CD4-positive, alpha-beta memory T cell (primary cell): ENCODE measurements around the gene CBX5. TPM values are rescaled to one million over a fixed set of nuclear protein-coding genes. Genes with fewer than 3 reads are reported as not detected.
"Not testable (repeated sequence)": the region's sequence is repeated elsewhere in the genome, so short reads cannot be mapped to it uniquely, and the experiment has no call there.

Experiments used
- CTCF ChIA-PET: fragments of 350-600 bp; sonication (Branson Sonifier 250); formaldehyde crosslinking; loops from one replicate; lab custom pipeline; 2021; ENCODE audit warnings: inconsistent platforms; ENCODE audit not compliant: partially characterized antibody; lab: Charles Lee
- POLR2A ChIA-PET: fragments of 350-600 bp; sonication (Branson Sonifier 250); formaldehyde crosslinking; loops from one replicate; lab custom pipeline; 2021; ENCODE audit not compliant: partially characterized antibody; lab: Charles Lee
- DNase-seq, 5 donors: peaks; one replicate each; pipeline versions ENCODE4 v3.0.0 to v3.0.0-alpha.2; 2020 to 2022; ENCODE audit warnings: mixed read lengths in 1 of 5
- H3K27ac ChIP-seq: one replicate; pipeline ENCODE4 v1.7.0; 2013; ENCODE audit warnings: low read depth, low read length
- H3K27me3 ChIP-seq: 2 replicates; pipeline ENCODE4 v1.7.0; 2013; ENCODE audit warnings: mild to moderate bottlenecking, low read length, moderate library complexity; ENCODE audit not compliant: insufficient read depth
- H3K36me3 ChIP-seq: 2 replicates; pipeline ENCODE4 v1.7.0; 2013; ENCODE audit warnings: mild to moderate bottlenecking, low read length, moderate library complexity; ENCODE audit not compliant: insufficient read depth
- H3K4me1 ChIP-seq: 2 replicates; pipeline ENCODE4 v1.7.0; 2013; ENCODE audit warnings: mild to moderate bottlenecking, low read length, moderate library complexity; ENCODE audit not compliant: insufficient read depth
- H3K4me3 ChIP-seq, 2 donors: one replicate each; pipeline ENCODE4 v1.7.0; 2013; ENCODE audit warnings: low read length in 2 of 2, mild to moderate bottlenecking in 1 of 2
- H3K9me3 ChIP-seq, 2 donors: one replicate each; pipeline ENCODE4 v1.7.0; 2013; ENCODE audit warnings: low read length in 2 of 2, control low read depth in 1 of 2; ENCODE audit not compliant: control insufficient read depth in 1 of 2
- H3K27ac Mint-ChIP-seq, 7 donors: one replicate each; pipeline ENCODE4 v1.8.0; 2020 to 2021; ENCODE audit warnings: mixed read lengths in 7 of 7, mild to moderate bottlenecking in 6 of 7, inconsistent platforms in 3 of 7, moderate library complexity in 3 of 7
- H3K27me3 Mint-ChIP-seq, 2 donors: one replicate each; pipeline ENCODE4 v1.8.0; 2020 to 2021; ENCODE audit warnings: mixed read lengths in 2 of 2
- H3K36me3 Mint-ChIP-seq, 2 donors: one replicate each; pipeline ENCODE4 v1.8.0; 2020 to 2021; ENCODE audit warnings: mixed read lengths in 2 of 2, inconsistent platforms in 1 of 2, mild to moderate bottlenecking in 1 of 2
- H3K4me1 Mint-ChIP-seq, 4 donors: one replicate each; pipeline ENCODE4 v1.8.0; 2020 to 2021; ENCODE audit warnings: mixed read lengths in 4 of 4, mild to moderate bottlenecking in 1 of 4
- H3K4me3 Mint-ChIP-seq, 8 donors: one replicate each; pipeline ENCODE4 v1.8.0; 2020 to 2021; ENCODE audit warnings: mixed read lengths in 8 of 8, mild to moderate bottlenecking in 7 of 8, moderate library complexity in 6 of 8, inconsistent platforms in 3 of 8
- H3K9me3 Mint-ChIP-seq, 8 donors: one replicate each; pipeline ENCODE4 v1.8.0; 2020 to 2021; ENCODE audit warnings: mixed read lengths in 8 of 8, mild to moderate bottlenecking in 5 of 8, inconsistent platforms in 3 of 8, moderate library complexity in 1 of 8
- intact Hi-C: fragments of 100-400 bp; cut with micrococcal nuclease; formaldehyde crosslinking; loops from one replicate; pipeline ENCODE4 v1.15.1; 2023
- polyA plus RNA-seq, 2 donors: library from polyadenylated mRNA; unstranded; fragments of 300-500 nt; fragmentation: Illumina TruSeq; gene quantifications; one replicate each; pipeline ENCODE4 v1.2.3, GENCODE V29; 2021
- total RNA-seq, 2 experiments: library from RNA; stranded (reverse); gene quantifications; one replicate each; pipeline ENCODE4 v1.2.3, GENCODE V29; 2021

The CBX5 gene
- total and polyA plus RNA-seq, 4 experiments from 2014 or later, result 13.3 to 76.3 (median 45.1) TPM

DNA sequence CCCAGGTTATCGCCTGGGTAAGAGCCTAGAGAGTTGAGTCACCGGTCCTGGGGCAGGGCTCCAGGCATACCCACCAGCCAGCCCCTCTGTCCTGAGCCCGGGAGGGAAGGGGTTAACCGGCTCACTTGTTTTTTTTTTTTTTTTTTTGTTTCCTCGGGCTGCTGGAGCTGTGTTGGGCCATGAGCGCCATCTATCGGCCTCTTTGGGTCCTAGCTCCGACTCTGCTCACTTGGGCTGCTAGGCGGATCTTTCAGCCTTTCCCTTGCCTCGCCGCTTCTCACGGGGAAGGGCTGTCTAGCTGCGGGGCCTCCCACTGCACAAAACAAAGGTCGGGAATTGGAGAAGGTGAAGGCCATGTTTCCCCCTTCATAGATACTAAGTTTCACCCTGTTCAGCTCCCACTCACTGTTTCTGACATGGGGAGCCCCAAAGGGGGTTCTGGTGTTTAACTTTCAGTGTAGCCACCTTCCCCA lies 88.3 kb downstream of the CBX5 start:
- ChIA-PET CTCF (interaction anchor here (0.6 to 8.0 kb wide), 21 partner anchors 10 to 516 kb away, joined by 3 to 109 read pairs (median 6); partner anchors contain the start of genes ATP5MC2, HOXC10, HOXC5 and HOXC8), POLR2A (interaction anchor here (0.6 to 1.4 kb wide), 5 partner anchors 25 to 188 kb away, joined by 3 to 9 read pairs (median 4); no protein-coding TSS in a partner anchor)
- peak overlapping the region in 4 of 8 donors; percentile 11 to 66 (median 32) for H3K4me3 Mint-ChIP-seq
- H3K36me3 Mint-ChIP-seq, result peaks cover 0 to 7% of the 10 kb centered on the region in 2 donors
- no peaks in the 10 kb centered on the region for H3K9me3 Mint-ChIP-seq
- Histone ChIP-seq H3K27ac (no peak overlapping the region), H3K4me1 (peaks cover 22% of the 10 kb centered on the region), H3K9me3 (no peaks in the 10 kb centered on the region), H3K36me3 (no peaks in the 10 kb centered on the region), H3K4me3 (no peak overlapping the region), H3K27me3 (peaks cover 23% of the 10 kb centered on the region)
- peaks cover 17 to 60% (median 25%) of the 10 kb centered on the region in 4 donors for H3K4me1 Mint-ChIP-seq
- peaks cover 20 to 32% of the 10 kb centered on the region in 2 donors for H3K27me3 Mint-ChIP-seq
- peak; percentile 79 to 81 (median 79) for DNase-seq
- intact Hi-C loops, result loop anchor here (1.0 kb wide), 2 partner anchors 159 to 185 kb away; no protein-coding TSS in a partner anchor
- peak overlapping the region in 2 of 7 donors; percentile 67 to 68 for H3K27ac Mint-ChIP-seq

DNA sequence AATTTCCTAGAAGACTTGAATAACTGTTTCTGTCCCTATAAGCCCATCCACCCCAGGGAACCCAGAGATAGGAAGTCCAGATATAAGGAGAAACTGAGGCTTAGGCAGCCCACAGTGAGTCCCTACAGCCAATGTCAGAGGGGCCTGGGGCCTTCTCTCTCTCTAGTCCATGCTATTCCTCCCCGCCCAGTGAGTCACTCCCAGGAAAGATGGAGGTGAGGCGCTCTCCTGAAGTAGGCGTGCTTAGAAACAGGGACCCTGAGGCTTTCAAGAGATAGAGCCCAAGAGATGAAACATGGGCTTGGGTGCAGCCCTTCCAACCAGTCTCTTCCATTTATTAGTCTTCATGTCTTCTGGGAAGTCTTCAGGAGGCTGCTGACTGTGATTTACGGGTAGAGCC lies 88.8 kb downstream of the CBX5 start:
- no peak overlapping the region for H3K27ac ChIP-seq
- ChIA-PET CTCF (interaction anchor here (0.8 to 8.0 kb wide), 17 partner anchors 10 to 516 kb away, joined by 3 to 109 read pairs (median 7); partner anchors contain the start of genes ATP5MC2, HOXC5, HOXC8 and HOXC9), POLR2A (interaction anchor here (0.9 to 1.4 kb wide), 3 partner anchors 174 to 187 kb away, joined by 3 to 9 read pairs (median 4); no protein-coding TSS in a partner anchor)
- Mint-ChIP-seq H3K27ac (peak overlapping the region in 3 of 7 donors; percentile 38 to 68 (median 67)), H3K4me1 (peaks cover 14 to 56% (median 26%) of the 10 kb centered on the region in 4 donors), H3K27me3 (peaks cover 17 to 29% of the 10 kb centered on the region in 2 donors), H3K4me3 (peak overlapping the region in 4 of 8 donors; percentile 11 to 66 (median 32)), H3K36me3 (peaks cover 0 to 7% of the 10 kb centered on the region in 2 donors), H3K9me3 (no peaks in the 10 kb centered on the region)
- peaks cover 18% of the 10 kb centered on the region for H3K27me3 ChIP-seq
- H3K36me3 ChIP-seq, result no peaks in the 10 kb centered on the region
- H3K4me1 ChIP-seq, result peaks cover 22% of the 10 kb centered on the region
- H3K9me3 ChIP-seq, result no peaks in the 10 kb centered on the region
- intact Hi-C loops, result loop anchor here (1.0 kb wide), 2 partner anchors 159 to 185 kb away; no protein-coding TSS in a partner anchor
- H3K4me3 ChIP-seq, result no peak overlapping the region
- no peak for DNase-seq

- intact Hi-C loops, result loop anchor here (1.0 kb wide), 1 partner anchor 462 kb away; the partner anchor contains the start of gene CALCOCO1
- Histone ChIP-seq H3K4me3 (peak overlapping the region in 1 of 2 donors; percentile 62), H3K27ac (no peak overlapping the region), H3K4me1 (peaks cover 22% of the 10 kb centered on the region), H3K27me3 (peaks cover 6% of the 10 kb centered on the region), H3K36me3 (no peaks in the 10 kb centered on the region), H3K9me3 (no peaks in the 10 kb centered on the region)
- POLR2A ChIA-PET, result interaction anchor here (0.9 to 1.6 kb wide), 4 partner anchors 14 to 181 kb away, joined by 3 to 6 read pairs (median 4); partner anchors contain the start of genes CBX5, HNRNPA1 and HOXC8
- Mint-ChIP-seq H3K9me3 (no peaks in the 10 kb centered on the region), H3K27ac (peak overlapping the region in 5 of 7 donors; percentile 35 to 81 (median 49)), H3K4me3 (peak overlapping the region; percentile 84 to 92 (median 88)), H3K4me1 (peaks cover 18 to 50% (median 30%) of the 10 kb centered on the region in 4 donors), H3K27me3 (peaks cover 17 to 20% of the 10 kb centered on the region in 2 donors), H3K36me3 (peaks cover 4 to 8% of the 10 kb centered on the region in 2 donors)
- CTCF ChIA-PET, result interaction anchor here (0.9 to 8.0 kb wide), 7 partner anchors 13 to 443 kb away, joined by 3 to 109 read pairs (median 49); partner anchors contain the start of genes HOXC5 and HOXC8
- no peak for DNase-seq
These were observed 90.8 kb downstream of the CBX5 start for GRCh38 chr12:54189198-54189539.

DNA sequence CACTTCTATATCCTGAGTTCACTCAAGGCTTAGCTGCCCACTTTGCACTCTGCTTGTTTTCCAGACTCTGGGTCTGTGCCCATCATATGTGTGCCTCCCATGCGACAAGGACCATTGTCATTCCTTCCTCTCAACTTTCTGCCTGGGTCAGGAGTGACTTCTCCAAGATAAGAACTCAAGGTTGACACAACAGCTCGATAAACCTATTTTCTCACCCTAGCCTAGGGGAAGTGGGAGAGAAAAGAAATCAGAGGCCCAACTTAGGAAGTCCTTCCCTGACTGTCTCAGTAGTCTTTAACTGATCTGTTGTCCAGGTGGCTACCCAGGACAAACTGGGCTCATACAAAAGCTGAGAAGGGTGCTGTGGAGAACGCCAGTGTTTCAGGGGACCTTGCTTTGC lies 92.8 kb downstream of the CBX5 start:
- Mint-ChIP-seq H3K4me3 (peak overlapping the region in 4 of 8 donors; percentile 35 to 72 (median 60)), H3K4me1 (peaks cover 18 to 50% (median 30%) of the 10 kb centered on the region in 4 donors), H3K27me3 (peaks cover 2 to 5% of the 10 kb centered on the region in 2 donors), H3K27ac (peak overlapping the region in 2 of 7 donors; percentile 41 to 66), H3K9me3 (no peaks in the 10 kb centered on the region), H3K36me3 (peaks cover 4 to 17% of the 10 kb centered on the region in 2 donors)
- Histone ChIP-seq H3K4me3 (no peak overlapping the region), H3K27me3 (no peaks in the 10 kb centered on the region), H3K9me3 (no peaks in the 10 kb centered on the region), H3K27ac (no peak overlapping the region), H3K4me1 (peaks cover 22% of the 10 kb centered on the region), H3K36me3 (peaks cover 8% of the 10 kb centered on the region)
- no peak for DNase-seq
- ChIA-PET POLR2A (interaction anchor here (1.2 kb wide), 1 partner anchor 14 kb away, joined by 3 read pairs; no protein-coding TSS in a partner anchor), CTCF (interaction anchor here (0.6 to 8.0 kb wide), 6 partner anchors 15 to 444 kb away, joined by 3 to 78 read pairs (median 5); no protein-coding TSS in a partner anchor)
- intact Hi-C loops, result no loop called here

DNA sequence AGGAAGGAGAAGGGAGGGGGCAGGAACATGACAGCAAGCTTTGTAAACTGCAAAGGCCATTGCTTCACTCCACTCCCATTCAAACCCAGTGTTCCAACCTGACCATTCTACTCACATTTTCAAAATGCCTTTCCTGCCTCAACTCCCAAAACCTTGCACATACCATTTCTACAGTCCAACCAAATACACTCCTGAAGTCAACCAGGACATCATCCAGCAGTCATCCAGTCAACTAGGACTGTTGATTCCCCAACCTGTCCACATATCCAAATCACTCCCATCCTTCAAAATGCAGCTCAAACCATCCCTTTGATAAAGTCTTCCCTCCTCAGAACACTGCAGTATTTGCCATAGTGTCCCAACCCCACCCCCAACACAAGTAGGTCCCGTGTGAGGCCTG lies 94.0 kb downstream of the CBX5 start:
- DNase-seq, result no peak
- H3K27me3 Mint-ChIP-seq, result no peaks in the 10 kb centered on the region
- POLR2A ChIA-PET, result no interaction called here
- Histone ChIP-seq H3K27ac (no peak overlapping the region), H3K4me3 (no peak overlapping the region), H3K36me3 (peaks cover 8% of the 10 kb centered on the region), H3K9me3 (no peaks in the 10 kb centered on the region), H3K27me3 (no peaks in the 10 kb centered on the region), H3K4me1 (peaks cover 11% of the 10 kb centered on the region)
- no peak overlapping the region for H3K27ac Mint-ChIP-seq
- CTCF ChIA-PET, result interaction anchor here (1.3 kb wide), 1 partner anchor 29 kb away, joined by 5 read pairs; no protein-coding TSS in a partner anchor
- H3K4me3 Mint-ChIP-seq, result peak overlapping the region in 1 of 8 donors; percentile 31
- intact Hi-C loops, result no loop called here
- peaks cover 11 to 27% of the 10 kb centered on the region in 2 donors for H3K36me3 Mint-ChIP-seq
- peaks cover 15 to 41% (median 24%) of the 10 kb centered on the region in 4 donors for H3K4me1 Mint-ChIP-seq
- no peaks in the 10 kb centered on the region for H3K9me3 Mint-ChIP-seq

- H3K9me3 ChIP-seq, H3K9me3 Mint-ChIP-seq, H3K27ac ChIP-seq, H3K27me3 Mint-ChIP-seq, intact Hi-C loops, POLR2A ChIA-PET, H3K4me3 ChIP-seq, DNase-seq, H3K27ac Mint-ChIP-seq, H3K36me3 ChIP-seq, H3K27me3 ChIP-seq: not testable (repeated sequence)
- CTCF ChIA-PET, result interaction anchor here (1.3 kb wide), 1 partner anchor 29 kb away, joined by 5 read pairs; no protein-coding TSS in a partner anchor
- H3K4me3 Mint-ChIP-seq, result peak overlapping the region in 1 of 8 donors; percentile 23
- H3K36me3 Mint-ChIP-seq, result peaks cover 11 to 27% of the 10 kb centered on the region in 2 donors
- H3K4me1 ChIP-seq, result peaks cover 11% of the 10 kb centered on the region
- peaks cover 15 to 38% (median 23%) of the 10 kb centered on the region in 4 donors for H3K4me1 Mint-ChIP-seq
These were observed 94.6 kb downstream of the CBX5 start for GRCh38 chr12:54185297-54185696.
